OCI-LY7 (cell line): ENCODE data around the gene NLN.

ENCODE experiments used
- EZH2phosphoT487 ChIP-seq: fragments of 200-600 bp; sonication (generic); IDR thresholded peaks from 2 replicates; pipeline ENCODE4 v1.6.1; 2018; ENCODE audit warnings: low read depth, borderline replicate concordance, mild to moderate bottlenecking, mixed run types, antibody characterized with exemption, low read length, moderate library complexity, mixed read lengths
- TF ChIP-seq, protein P1 (sequence below): fragments of 200-600 bp; sonication (generic); conservative IDR thresholded peaks from 2 replicates; pipeline ENCODE4 v1.5.1; 2014; ENCODE audit warnings: mild to moderate bottlenecking, antibody characterized with exemption, low read length, moderate library complexity, mixed read lengths

- TF ChIP-seq, protein P1, sequence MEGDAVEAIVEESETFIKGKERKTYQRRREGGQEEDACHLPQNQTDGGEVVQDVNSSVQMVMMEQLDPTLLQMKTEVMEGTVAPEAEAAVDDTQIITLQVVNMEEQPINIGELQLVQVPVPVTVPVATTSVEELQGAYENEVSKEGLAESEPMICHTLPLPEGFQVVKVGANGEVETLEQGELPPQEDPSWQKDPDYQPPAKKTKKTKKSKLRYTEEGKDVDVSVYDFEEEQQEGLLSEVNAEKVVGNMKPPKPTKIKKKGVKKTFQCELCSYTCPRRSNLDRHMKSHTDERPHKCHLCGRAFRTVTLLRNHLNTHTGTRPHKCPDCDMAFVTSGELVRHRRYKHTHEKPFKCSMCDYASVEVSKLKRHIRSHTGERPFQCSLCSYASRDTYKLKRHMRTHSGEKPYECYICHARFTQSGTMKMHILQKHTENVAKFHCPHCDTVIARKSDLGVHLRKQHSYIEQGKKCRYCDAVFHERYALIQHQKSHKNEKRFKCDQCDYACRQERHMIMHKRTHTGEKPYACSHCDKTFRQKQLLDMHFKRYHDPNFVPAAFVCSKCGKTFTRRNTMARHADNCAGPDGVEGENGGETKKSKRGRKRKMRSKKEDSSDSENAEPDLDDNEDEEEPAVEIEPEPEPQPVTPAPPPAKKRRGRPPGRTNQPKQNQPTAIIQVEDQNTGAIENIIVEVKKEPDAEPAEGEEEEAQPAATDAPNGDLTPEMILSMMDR: no peak
- no peak for TF ChIP-seq EZH2phosphoT487
Measured at GRCh38 chr5:65704621-65705239, 17.3 kb upstream of the NLN start.
